ENCODE measurements around the gene IGFBP2.

Gene IGFBP2

GRCh38 chr2:216710551-216711301 is 77.5 kb downstream of the IGFBP2 start:
- no peak for DNase-seq (ENCODE audit: extremely low read depth, low read depth)
- no peak for TF ChIP-seq CTCF (IDR thresholded peaks at IDR 0.05; ENCODE audit: low read depth, low read length)

GRCh38 chr2:216711348-216711747 is 78.1 kb downstream of the IGFBP2 start:
- TF ChIP-seq CTCF (IDR thresholded peaks at IDR 0.05; ENCODE audit: low read depth, low read length) = no peak
- DNase-seq (ENCODE audit: extremely low read depth, low read depth) = no peak

GRCh38 chr2:216713691-216714336 is 80.6 kb downstream of the IGFBP2 start:
- no peak for TF ChIP-seq CTCF (IDR thresholded peaks at IDR 0.05; ENCODE audit: low read depth, low read length)
- DNase-seq (ENCODE audit: extremely low read depth, low read depth) = peak; percentile 52
